HL-60 (cell line): ENCODE data around the gene FABP7.
A peak's percentile ranks its signal among the peaks of the same experiment; 100 is the strongest.
"Not testable (repeated sequence)": the region's sequence is repeated elsewhere in the genome, so short reads cannot be mapped to it uniquely, and the experiment has no call there.

Experiments
- DNase-seq, 2 experiments: peaks; one replicate each; pipeline ENCODE4 v3.0.0-alpha.2; 2010 to 2020; ENCODE audit warnings: low read depth in 1 of 2, low spot score in 1 of 2
- H3K27ac ChIP-seq: fragments of 250-450 bp; sonication (Bioruptor Pico); replicated peaks from 2 replicates; pipeline ENCODE4 v1.5.1; 2020; ENCODE audit warnings: mild to moderate bottlenecking, moderate library complexity
- H3K27me3 ChIP-seq: fragments of 250-450 bp; sonication (Bioruptor Pico); 2 replicates; pipeline ENCODE4 v1.5.1; 2021; ENCODE audit warnings: mild to moderate bottlenecking, moderate library complexity; ENCODE audit not compliant: insufficient read depth, poor library complexity, severe bottlenecking
- H3K4me3 ChIP-seq: replicated peaks from 2 replicates; pipeline ENCODE4 v1.5.1; 2011; ENCODE audit warnings: mild to moderate bottlenecking, control low read depth, low read length; ENCODE audit not compliant: insufficient read depth
- CTCF ChIP-seq: IDR thresholded peaks from one replicate; pipeline ENCODE4 v1.5.1; 2011; ENCODE audit warnings: low read length, control low read depth, inconsistent platforms; ENCODE audit not compliant: insufficient read depth
- GABPA ChIP-seq: IDR thresholded peaks from 2 replicates; pipeline ENCODE4 v1.6.1; 2012; ENCODE audit warnings: low read depth
- POLR2AphosphoS5 ChIP-seq: IDR thresholded peaks from 2 replicates; pipeline ENCODE4 v1.6.1; 2012; ENCODE audit warnings: low read depth
- SPI1 ChIP-seq: IDR thresholded peaks from 2 replicates; pipeline ENCODE4 v1.6.1; 2012; ENCODE audit warnings: low read depth, mild to moderate bottlenecking, borderline replicate concordance
- TF ChIP-seq, protein P1 (sequence below): IDR thresholded peaks from 2 replicates; pipeline ENCODE4 v1.6.1; 2012; ENCODE audit warnings: low read depth; ENCODE audit not compliant: insufficient replicate concordance

The FABP7 gene

DNA sequence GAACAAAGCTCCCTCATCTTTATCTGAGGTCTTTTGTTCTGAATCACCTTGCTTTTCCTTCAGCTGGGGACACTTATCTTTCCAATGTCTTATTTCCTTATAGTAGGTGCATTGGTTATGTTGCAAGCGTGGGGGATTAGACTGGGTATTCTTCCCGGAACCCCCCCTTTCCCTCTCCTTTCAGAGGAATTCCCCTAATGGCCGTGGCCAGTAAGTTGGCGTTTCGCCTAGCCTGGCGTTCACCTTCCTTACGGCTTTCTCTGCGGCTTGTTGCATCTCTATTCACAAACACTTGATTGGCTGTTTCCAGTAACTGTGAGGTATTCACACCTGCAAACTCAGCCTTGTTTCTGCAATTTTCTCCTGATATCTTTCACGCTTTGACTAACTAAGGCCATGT, 32.8 kb upstream of the FABP7 start:
- Histone ChIP-seq H3K4me3 (no peak overlapping the region), H3K27ac (no peak overlapping the region), H3K27me3 (no peaks in the 10 kb centered on the region)
- TF ChIP-seq SPI1, result no peak
- no peak for TF ChIP-seq GABPA
- no peak for TF ChIP-seq CTCF
- TF ChIP-seq POLR2AphosphoS5, result no peak
- TF ChIP-seq, protein P1, sequence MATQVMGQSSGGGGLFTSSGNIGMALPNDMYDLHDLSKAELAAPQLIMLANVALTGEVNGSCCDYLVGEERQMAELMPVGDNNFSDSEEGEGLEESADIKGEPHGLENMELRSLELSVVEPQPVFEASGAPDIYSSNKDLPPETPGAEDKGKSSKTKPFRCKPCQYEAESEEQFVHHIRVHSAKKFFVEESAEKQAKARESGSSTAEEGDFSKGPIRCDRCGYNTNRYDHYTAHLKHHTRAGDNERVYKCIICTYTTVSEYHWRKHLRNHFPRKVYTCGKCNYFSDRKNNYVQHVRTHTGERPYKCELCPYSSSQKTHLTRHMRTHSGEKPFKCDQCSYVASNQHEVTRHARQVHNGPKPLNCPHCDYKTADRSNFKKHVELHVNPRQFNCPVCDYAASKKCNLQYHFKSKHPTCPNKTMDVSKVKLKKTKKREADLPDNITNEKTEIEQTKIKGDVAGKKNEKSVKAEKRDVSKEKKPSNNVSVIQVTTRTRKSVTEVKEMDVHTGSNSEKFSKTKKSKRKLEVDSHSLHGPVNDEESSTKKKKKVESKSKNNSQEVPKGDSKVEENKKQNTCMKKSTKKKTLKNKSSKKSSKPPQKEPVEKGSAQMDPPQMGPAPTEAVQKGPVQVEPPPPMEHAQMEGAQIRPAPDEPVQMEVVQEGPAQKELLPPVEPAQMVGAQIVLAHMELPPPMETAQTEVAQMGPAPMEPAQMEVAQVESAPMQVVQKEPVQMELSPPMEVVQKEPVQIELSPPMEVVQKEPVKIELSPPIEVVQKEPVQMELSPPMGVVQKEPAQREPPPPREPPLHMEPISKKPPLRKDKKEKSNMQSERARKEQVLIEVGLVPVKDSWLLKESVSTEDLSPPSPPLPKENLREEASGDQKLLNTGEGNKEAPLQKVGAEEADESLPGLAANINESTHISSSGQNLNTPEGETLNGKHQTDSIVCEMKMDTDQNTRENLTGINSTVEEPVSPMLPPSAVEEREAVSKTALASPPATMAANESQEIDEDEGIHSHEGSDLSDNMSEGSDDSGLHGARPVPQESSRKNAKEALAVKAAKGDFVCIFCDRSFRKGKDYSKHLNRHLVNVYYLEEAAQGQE, result no peak
- DNase-seq, result no peak

DNA sequence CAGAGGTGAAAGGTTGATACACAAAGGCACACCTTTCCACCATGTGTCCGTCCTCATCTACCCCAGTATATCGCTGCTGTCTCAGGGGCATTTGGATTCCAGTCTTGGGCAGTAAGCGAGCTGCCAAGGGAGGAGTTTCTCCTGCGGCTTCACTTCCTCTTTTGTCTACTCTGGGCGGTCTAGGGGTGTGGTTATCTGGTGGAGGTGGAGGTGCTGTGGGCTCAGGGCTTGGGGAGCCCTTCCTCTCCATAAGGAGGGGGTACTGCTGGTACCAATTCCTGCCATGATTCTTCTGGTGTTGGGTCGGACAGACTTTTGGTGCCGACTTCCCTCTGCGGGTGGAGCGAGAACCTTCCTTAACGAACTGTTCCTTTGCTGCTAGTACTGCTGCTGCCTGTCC, 31.9 kb upstream of the FABP7 start:
- TF ChIP-seq, protein P1, result no peak
- TF ChIP-seq GABPA, result no peak
- peak; percentile 97 for TF ChIP-seq SPI1
- Histone ChIP-seq H3K27ac (no peak overlapping the region), H3K4me3 (no peak overlapping the region), H3K27me3 (no peaks in the 10 kb centered on the region)
- DNase-seq, result peak in 1 of 2 experiments; percentile 69

DNA sequence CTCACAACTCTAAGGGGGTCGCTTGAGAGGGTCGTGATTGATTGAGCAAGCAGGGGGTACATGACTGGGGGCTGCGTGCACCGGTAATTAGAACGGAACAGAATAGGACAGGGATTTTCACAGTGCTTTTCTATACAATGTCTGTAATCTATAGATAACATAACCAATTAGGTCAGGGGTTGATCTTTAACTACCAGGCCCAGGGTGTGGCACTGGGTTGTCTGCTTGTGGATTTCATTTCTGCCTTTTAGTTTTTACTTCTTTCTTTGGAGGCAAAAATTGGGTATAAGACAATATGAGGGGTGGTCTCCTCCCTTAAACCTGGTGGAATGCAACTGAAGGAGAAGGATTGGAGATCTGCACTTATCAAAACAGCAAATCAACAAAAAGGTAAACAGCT, 30.6 kb upstream of the FABP7 start:
- not testable (repeated sequence) for H3K4me3 ChIP-seq, H3K27ac ChIP-seq, H3K27me3 ChIP-seq, DNase-seq

DNA sequence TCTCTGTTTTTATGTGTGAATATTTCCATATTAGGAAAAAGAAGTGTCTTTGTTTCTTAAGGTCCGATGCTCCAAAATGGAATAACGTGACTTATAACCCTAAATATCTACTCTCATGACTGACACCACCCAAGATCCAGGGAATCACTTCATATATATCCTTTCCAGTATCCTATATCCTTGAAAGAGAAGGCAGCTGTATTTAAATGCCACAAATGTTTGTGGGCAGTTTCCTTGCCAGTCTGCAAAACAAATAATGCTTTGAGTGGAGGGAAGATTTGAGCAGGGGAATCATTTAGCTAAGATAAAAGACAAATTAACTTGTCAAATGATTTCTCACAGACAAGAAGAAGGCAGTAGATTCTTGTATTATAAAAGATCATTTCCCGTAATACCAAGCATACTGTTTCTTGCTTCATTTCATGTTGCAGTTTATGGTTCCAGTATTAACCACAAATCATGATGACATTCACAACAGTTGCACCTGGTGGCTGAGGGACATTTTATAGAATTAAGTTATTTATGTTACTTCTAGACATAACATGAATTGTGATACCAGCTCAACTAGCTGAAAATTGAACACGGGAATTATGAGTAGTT, 30.0 kb upstream of the FABP7 start:
- TF ChIP-seq, protein P1, result no peak
- TF ChIP-seq GABPA (no peak), POLR2AphosphoS5 (no peak), CTCF (no peak), SPI1 (no peak)
- Histone ChIP-seq H3K27ac (no peak overlapping the region), H3K27me3 (no peaks in the 10 kb centered on the region), H3K4me3 (no peak overlapping the region)
- DNase-seq, result no peak
